ENCODE data around the gene STT3A.

STT3A gene

DNA sequence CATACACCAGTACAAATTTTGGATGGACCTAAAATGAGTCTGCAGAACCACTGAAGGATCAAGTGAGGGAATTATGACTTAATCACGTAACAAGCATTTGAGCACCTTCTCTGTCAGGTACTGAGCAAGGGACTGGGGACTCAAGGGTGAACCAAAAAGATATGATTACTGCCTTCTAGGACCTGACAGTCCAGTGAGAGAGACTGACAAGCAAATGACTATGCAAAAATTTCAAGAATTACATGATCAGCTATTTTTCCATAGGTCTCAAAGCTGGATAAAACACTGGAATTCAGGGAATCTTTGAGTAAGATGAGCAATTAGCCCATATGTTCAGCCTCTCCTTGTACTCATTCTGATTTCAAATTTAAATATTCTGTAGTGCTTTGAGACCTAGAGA is 5.2 kb upstream of the STT3A start:
- Histone ChIP-seq H3K36me3 (ENCODE audit: control insufficient read depth, insufficient read depth, low read length) (peaks cover 3% of the 10 kb centered on the region; the same call in 1 of the 2 replicates), H3K27ac (ENCODE audit: low read length) (no peak overlapping the region), H3K27me3 (ENCODE audit: control insufficient read depth, insufficient read depth, low read length) (no peaks in the 10 kb centered on the region), H3K4me1 (ENCODE audit: control insufficient read depth, insufficient read depth, low read length) (no peaks in the 10 kb centered on the region), H3K9me3 (ENCODE audit: control insufficient read depth, insufficient read depth, low read length) (no peaks in the 10 kb centered on the region), H3K4me3 (ENCODE audit: low read length) (no peak overlapping the region)
- no CpG with 5 or more reads among the region's 1 CpG for WGBS (ENCODE audit: insufficient coverage, insufficient read length)
- no peak for DNase-seq (ENCODE audit: low read depth, low spot score)

DNA sequence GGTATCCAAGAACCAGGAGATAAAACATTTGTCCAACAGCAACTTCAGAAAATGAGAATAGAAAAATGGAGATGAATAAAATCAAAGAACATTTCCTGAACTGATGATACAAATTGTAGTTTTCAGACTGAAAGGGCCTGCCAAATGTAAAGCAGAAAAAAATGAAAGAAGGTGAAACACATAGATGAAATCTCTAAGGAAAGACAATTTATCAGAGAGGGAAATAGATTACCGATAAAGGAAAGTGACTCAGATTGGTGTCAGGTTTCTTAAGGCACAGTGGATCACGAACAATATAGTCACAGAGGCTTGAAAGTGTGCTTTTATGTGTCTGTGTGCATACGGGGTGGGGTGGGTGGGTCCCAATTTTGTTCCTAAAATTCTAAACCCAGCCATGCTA is 4.1 kb upstream of the STT3A start:
- no peak for DNase-seq (ENCODE audit: low read depth, low spot score)
- Histone ChIP-seq H3K27ac (ENCODE audit: low read length) (no peak overlapping the region), H3K4me3 (ENCODE audit: low read length) (no peak overlapping the region), H3K9me3 (ENCODE audit: control insufficient read depth, insufficient read depth, low read length) (no peaks in the 10 kb centered on the region), H3K27me3 (ENCODE audit: control insufficient read depth, insufficient read depth, low read length) (no peaks in the 10 kb centered on the region), H3K4me1 (ENCODE audit: control insufficient read depth, insufficient read depth, low read length) (no peaks in the 10 kb centered on the region), H3K36me3 (ENCODE audit: control insufficient read depth, insufficient read depth, low read length) (peaks cover 2% of the 10 kb centered on the region; the same call in 1 of the 2 replicates)
- no CpG with 5 or more reads among the region's 3 CpGs for WGBS (ENCODE audit: insufficient coverage, insufficient read length)

- Histone ChIP-seq H3K27me3 (ENCODE audit: control insufficient read depth, insufficient read depth, low read length) (no peaks in the 10 kb centered on the region), H3K9me3 (ENCODE audit: control insufficient read depth, insufficient read depth, low read length) (no peaks in the 10 kb centered on the region), H3K36me3 (ENCODE audit: control insufficient read depth, insufficient read depth, low read length) (no peaks in the 10 kb centered on the region), H3K4me3 (ENCODE audit: low read length) (peak overlapping the region; percentile 62; the same call in 1 of the 2 replicates), H3K27ac (ENCODE audit: low read length) (no peak overlapping the region), H3K4me1 (ENCODE audit: control insufficient read depth, insufficient read depth, low read length) (no peaks in the 10 kb centered on the region)
- no CpG with 5 or more reads among the region's 30 CpGs for WGBS (ENCODE audit: insufficient coverage, insufficient read length)
- no peak for DNase-seq (ENCODE audit: low read depth, low spot score)
Observed at GRCh38 chr11:125591649-125592304, 875 bp upstream of the STT3A start.

GRCh38 chr11:125593114-125593820 is 615 bp downstream of the STT3A start:
- no CpG with 5 or more reads among the region's 18 CpGs for WGBS (ENCODE audit: insufficient coverage, insufficient read length)
- Histone ChIP-seq H3K36me3 (ENCODE audit: control insufficient read depth, insufficient read depth, low read length) (no peaks in the 10 kb centered on the region; the same call in 1 of the 2 replicates), H3K27ac (ENCODE audit: low read length) (no peak overlapping the region), H3K27me3 (ENCODE audit: control insufficient read depth, insufficient read depth, low read length) (no peaks in the 10 kb centered on the region), H3K4me1 (ENCODE audit: control insufficient read depth, insufficient read depth, low read length) (no peaks in the 10 kb centered on the region), H3K9me3 (ENCODE audit: control insufficient read depth, insufficient read depth, low read length) (no peaks in the 10 kb centered on the region), H3K4me3 (ENCODE audit: low read length) (peak overlapping the region; percentile 95)
- DNase-seq (ENCODE audit: low read depth, low spot score): no peak

DNA sequence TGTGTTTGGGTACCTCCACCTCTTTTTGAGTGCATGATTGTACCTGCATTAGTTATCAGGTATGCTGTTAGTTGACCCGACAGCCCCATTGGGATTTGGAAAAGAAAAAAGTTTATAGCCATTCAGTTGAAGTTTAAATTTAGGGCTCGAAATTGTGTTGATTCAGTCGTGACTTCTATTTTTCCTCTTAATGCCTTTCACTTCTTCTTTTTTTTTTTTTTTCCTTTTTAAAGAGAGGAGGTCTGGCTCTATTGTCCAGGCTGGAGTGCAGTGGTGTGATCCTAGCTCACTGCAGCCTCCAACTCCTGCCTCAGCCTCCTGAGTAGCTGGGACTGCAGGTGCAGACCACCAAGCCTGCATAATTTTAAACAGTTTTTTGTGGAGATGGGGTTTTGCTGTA is 2.3 kb downstream of the STT3A start:
- DNase-seq (ENCODE audit: low read depth, low spot score): no peak
- no peaks in the 10 kb centered on the region for H3K27me3 ChIP-seq (ENCODE audit: control insufficient read depth, insufficient read depth, low read length)
- no peak overlapping the region for H3K4me3 ChIP-seq (ENCODE audit: low read length)
- H3K9me3 ChIP-seq (ENCODE audit: control insufficient read depth, insufficient read depth, low read length): no peaks in the 10 kb centered on the region
- H3K36me3 ChIP-seq (ENCODE audit: control insufficient read depth, insufficient read depth, low read length): no peaks in the 10 kb centered on the region; the same call in 1 of the 2 replicates
- WGBS (ENCODE audit: insufficient coverage, insufficient read length): no CpG with 5 or more reads among the region's 3 CpGs
- no peak overlapping the region for H3K27ac ChIP-seq (ENCODE audit: low read length)
- H3K4me1 ChIP-seq (ENCODE audit: control insufficient read depth, insufficient read depth, low read length): no peaks in the 10 kb centered on the region

DNA sequence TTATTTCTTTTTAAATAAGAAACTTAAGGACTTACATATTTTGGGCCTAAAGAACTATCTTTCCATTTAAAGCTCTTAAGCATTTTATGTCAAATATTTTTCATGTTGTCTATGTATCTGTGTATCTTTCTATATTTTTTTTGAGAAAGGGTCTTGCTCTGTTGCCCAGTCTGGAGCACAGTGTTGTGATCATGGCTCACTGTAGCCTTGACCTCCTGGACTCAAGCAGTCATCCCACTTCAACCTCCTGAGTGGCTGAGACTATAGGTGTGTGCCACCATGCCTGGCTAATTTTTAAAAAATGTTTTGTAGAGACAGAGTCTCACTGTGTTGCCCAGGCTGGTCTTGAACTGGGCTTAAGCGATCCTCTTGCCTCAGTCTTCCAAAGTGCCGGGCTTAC is 8.0 kb downstream of the STT3A start:
- Histone ChIP-seq H3K9me3 (ENCODE audit: control insufficient read depth, insufficient read depth, low read length) (no peaks in the 10 kb centered on the region), H3K4me3 (ENCODE audit: low read length) (no peak overlapping the region), H3K4me1 (ENCODE audit: control insufficient read depth, insufficient read depth, low read length) (no peaks in the 10 kb centered on the region), H3K27ac (ENCODE audit: low read length) (no peak overlapping the region), H3K36me3 (ENCODE audit: control insufficient read depth, insufficient read depth, low read length) (peaks cover 10% of the 10 kb centered on the region; the same call in 1 of the 2 replicates), H3K27me3 (ENCODE audit: control insufficient read depth, insufficient read depth, low read length) (no peaks in the 10 kb centered on the region)
- no CpG with 5 or more reads among the region's 2 CpGs for WGBS (ENCODE audit: insufficient coverage, insufficient read length)
- no peak for DNase-seq (ENCODE audit: low read depth, low spot score)

DNA sequence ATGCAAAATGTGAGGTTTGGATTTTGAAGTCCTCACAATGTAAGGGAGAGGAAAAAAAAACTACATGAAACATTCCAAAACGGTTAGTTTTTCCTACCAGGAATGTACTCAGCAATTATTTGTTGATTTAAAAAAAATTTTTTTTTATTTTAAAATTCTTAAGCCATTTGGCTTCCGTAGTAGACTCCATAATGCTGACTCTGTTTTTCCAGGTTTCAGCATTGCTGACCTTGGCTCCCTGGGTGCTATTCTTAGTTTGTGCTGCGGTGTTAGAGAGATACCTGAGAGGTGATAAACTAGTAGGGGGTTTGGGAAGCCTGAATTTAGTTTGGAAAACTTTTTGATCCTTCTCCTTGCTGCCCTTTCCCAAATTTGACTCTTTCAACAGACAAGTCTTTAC is 10.6 kb downstream of the STT3A start:
- WGBS (ENCODE audit: insufficient coverage, insufficient read length): no CpG with 5 or more reads among the region's 3 CpGs
- Histone ChIP-seq H3K27me3 (ENCODE audit: control insufficient read depth, insufficient read depth, low read length) (no peaks in the 10 kb centered on the region), H3K27ac (ENCODE audit: low read length) (no peak overlapping the region), H3K9me3 (ENCODE audit: control insufficient read depth, insufficient read depth, low read length) (no peaks in the 10 kb centered on the region), H3K36me3 (ENCODE audit: control insufficient read depth, insufficient read depth, low read length) (peaks cover 16% of the 10 kb centered on the region; the same call in 1 of the 2 replicates), H3K4me3 (ENCODE audit: low read length) (no peak overlapping the region), H3K4me1 (ENCODE audit: control insufficient read depth, insufficient read depth, low read length) (no peaks in the 10 kb centered on the region)
- no peak for DNase-seq (ENCODE audit: low read depth, low spot score)

DNA sequence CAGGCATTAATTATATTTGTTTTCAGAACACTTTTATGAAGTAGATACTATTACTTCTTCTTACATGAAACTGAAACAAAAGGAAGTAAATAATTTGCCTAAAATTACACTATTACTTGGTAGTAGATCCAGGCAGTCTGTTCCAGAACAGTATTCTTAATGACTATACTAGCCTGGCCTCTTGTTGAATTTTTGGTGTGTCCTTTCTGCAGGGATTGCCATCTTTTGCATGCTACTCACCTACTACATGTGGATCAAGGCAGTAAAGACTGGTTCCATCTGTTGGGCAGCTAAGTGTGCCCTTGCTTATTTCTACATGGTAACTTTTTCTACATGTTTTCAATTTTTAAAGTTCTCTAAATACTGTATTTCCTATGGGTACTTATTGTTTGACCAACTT is 12.8 kb downstream of the STT3A start:
- H3K36me3 ChIP-seq (ENCODE audit: control insufficient read depth, insufficient read depth, low read length): peaks cover 18% of the 10 kb centered on the region; the same call in 1 of the 2 replicates
- H3K4me1 ChIP-seq (ENCODE audit: control insufficient read depth, insufficient read depth, low read length): no peaks in the 10 kb centered on the region

GRCh38 chr11:125609545-125609944 is 16.9 kb downstream of the STT3A start:
- H3K4me3 ChIP-seq (ENCODE audit: low read length): no peak overlapping the region
- H3K9me3 ChIP-seq (ENCODE audit: control insufficient read depth, insufficient read depth, low read length): no peaks in the 10 kb centered on the region
- no peak overlapping the region for H3K27ac ChIP-seq (ENCODE audit: low read length)
- peaks cover 25% of the 10 kb centered on the region; the same call in 1 of the 2 replicates for H3K36me3 ChIP-seq (ENCODE audit: control insufficient read depth, insufficient read depth, low read length)
- H3K4me1 ChIP-seq (ENCODE audit: control insufficient read depth, insufficient read depth, low read length): no peaks in the 10 kb centered on the region
- no peaks in the 10 kb centered on the region for H3K27me3 ChIP-seq (ENCODE audit: control insufficient read depth, insufficient read depth, low read length)
- no peak for DNase-seq (ENCODE audit: low read depth, low spot score)
- WGBS (ENCODE audit: insufficient coverage, insufficient read length): no CpG with 5 or more reads among the region's 7 CpGs

More for the DNA sequence above, 12.8 kb downstream of the STT3A start:
- no peak overlapping the region for H3K27ac ChIP-seq (ENCODE audit: low read length)
- H3K9me3 ChIP-seq (ENCODE audit: control insufficient read depth, insufficient read depth, low read length): no peaks in the 10 kb centered on the region
- DNase-seq (ENCODE audit: low read depth, low spot score): no peak
- no peak overlapping the region for H3K4me3 ChIP-seq (ENCODE audit: low read length)
- no peaks in the 10 kb centered on the region for H3K27me3 ChIP-seq (ENCODE audit: control insufficient read depth, insufficient read depth, low read length)

- Histone ChIP-seq H3K27ac (ENCODE audit: low read length) (no peak overlapping the region), H3K9me3 (ENCODE audit: control insufficient read depth, insufficient read depth, low read length) (no peaks in the 10 kb centered on the region), H3K4me1 (ENCODE audit: control insufficient read depth, insufficient read depth, low read length) (no peaks in the 10 kb centered on the region), H3K27me3 (ENCODE audit: control insufficient read depth, insufficient read depth, low read length) (no peaks in the 10 kb centered on the region), H3K4me3 (ENCODE audit: low read length) (no peak overlapping the region), H3K36me3 (ENCODE audit: control insufficient read depth, insufficient read depth, low read length) (peaks cover 12% of the 10 kb centered on the region; the same call in 1 of the 2 replicates)
- DNase-seq (ENCODE audit: low read depth, low spot score): no peak
- no CpG with 5 or more reads among the region's 4 CpGs for WGBS (ENCODE audit: insufficient coverage, insufficient read length)
Observed at GRCh38 chr11:125618383-125618782, 25.7 kb downstream of the STT3A start.
